GM04503 (cell line): ENCODE results near the gene ANKDD1A.

ENCODE experiments used
- DNase-seq: peaks from one replicate; pipeline ENCODE4 v3.0.0-alpha.2; 2012; ENCODE audit warnings: low read depth

Gene ANKDD1A

GRCh38 chr15:64911311-64912186 is at the start of gene ANKDD1A:
Gene ANKDD1A, plus strand, starts transcription at chr15:64911902. Its CDS starts 29 bp downstream, at chr15:64911931.
- DNase-seq: no peak

- DNase-seq: no peak
These were observed 49.7 kb upstream of the ANKDD1A start for GRCh38 chr15:64861960-64862359.

GRCh38 chr15:64862408-64862807 is 49.3 kb upstream of the ANKDD1A start:
- DNase-seq: no peak

GRCh38 chr15:64864068-64864467 is 47.6 kb upstream of the ANKDD1A start:
- DNase-seq: no peak

- DNase-seq: no peak
These were observed 46.3 kb upstream of the ANKDD1A start for GRCh38 chr15:64865126-64865997.

- no peak for DNase-seq
These were observed 45.6 kb upstream of the ANKDD1A start for GRCh38 chr15:64865998-64866520.

- no peak for DNase-seq
These were observed 42.2 kb upstream of the ANKDD1A start for GRCh38 chr15:64869501-64869900.

GRCh38 chr15:64870353-64870752 is 41.3 kb upstream of the ANKDD1A start:
- no peak for DNase-seq

GRCh38 chr15:64875641-64876223 is 36.0 kb upstream of the ANKDD1A start:
- no peak for DNase-seq

GRCh38 chr15:64877435-64877834 is 34.3 kb upstream of the ANKDD1A start:
- no peak for DNase-seq

- DNase-seq: no peak
These were observed 33.0 kb upstream of the ANKDD1A start for GRCh38 chr15:64878705-64879104.

- DNase-seq: no peak
These were observed 28.6 kb upstream of the ANKDD1A start for GRCh38 chr15:64883100-64883581.

- peak; percentile 77 for DNase-seq
These were observed 27.6 kb upstream of the ANKDD1A start for GRCh38 chr15:64883997-64884511.

- no peak for DNase-seq
These were observed 27.0 kb upstream of the ANKDD1A start for GRCh38 chr15:64884679-64885078.

- DNase-seq: no peak
These were observed 23.4 kb upstream of the ANKDD1A start for GRCh38 chr15:64888336-64888735.

- DNase-seq: no peak
These were observed 20.1 kb upstream of the ANKDD1A start for GRCh38 chr15:64891561-64891960.

GRCh38 chr15:64892847-64893403 is 18.8 kb upstream of the ANKDD1A start:
- no peak for DNase-seq

- DNase-seq: peak; percentile 81
These were observed 18.0 kb upstream of the ANKDD1A start for GRCh38 chr15:64893481-64894394.

- no peak for DNase-seq
These were observed 17.2 kb upstream of the ANKDD1A start for GRCh38 chr15:64894395-64895056.
